Activated T-cell treated with anti-CD3 and anti-CD28 coated beads for 48 hours (primary cell): ENCODE results near the gene RASAL2.
"Not testable (repeated sequence)": the region's sequence is repeated elsewhere in the genome, so short reads cannot be mapped to it uniquely, and the experiment has no call there.

Experiments
- DNase-seq: peaks from one replicate; pipeline ENCODE4 v3.0.0-alpha.2; 2020; ENCODE audit warnings: low read depth

RASAL2 gene

GRCh38 chr1:178071811-178072210, 22.1 kb upstream of the RASAL2 start:
- no peak for DNase-seq

DNA sequence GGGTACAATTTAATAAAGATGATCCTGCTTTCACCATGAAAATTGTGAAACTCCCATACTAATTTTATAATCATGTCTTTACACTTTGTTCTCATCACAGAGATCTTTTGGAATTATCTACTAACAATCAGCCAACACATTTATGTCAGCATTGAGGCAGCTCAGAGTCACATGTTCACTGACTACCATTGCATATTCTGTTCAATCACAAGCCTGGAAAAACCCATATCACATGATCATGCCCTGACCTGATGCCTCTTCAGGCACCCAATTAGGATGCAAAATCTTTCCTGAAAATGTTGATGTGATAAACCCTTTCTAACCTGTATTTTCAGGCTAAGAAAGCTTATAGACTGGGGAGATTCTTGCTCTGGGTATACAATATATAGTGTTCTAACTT, 21.6 kb upstream of the RASAL2 start:
- DNase-seq, result no peak

- DNase-seq, result no peak
Measured at GRCh38 chr1:178075333-178075732, 18.6 kb upstream of the RASAL2 start.

- no peak for DNase-seq
Measured at GRCh38 chr1:178076607-178077006, 17.3 kb upstream of the RASAL2 start.

GRCh38 chr1:178077917-178078316, 16.0 kb upstream of the RASAL2 start:
- no peak for DNase-seq

DNA sequence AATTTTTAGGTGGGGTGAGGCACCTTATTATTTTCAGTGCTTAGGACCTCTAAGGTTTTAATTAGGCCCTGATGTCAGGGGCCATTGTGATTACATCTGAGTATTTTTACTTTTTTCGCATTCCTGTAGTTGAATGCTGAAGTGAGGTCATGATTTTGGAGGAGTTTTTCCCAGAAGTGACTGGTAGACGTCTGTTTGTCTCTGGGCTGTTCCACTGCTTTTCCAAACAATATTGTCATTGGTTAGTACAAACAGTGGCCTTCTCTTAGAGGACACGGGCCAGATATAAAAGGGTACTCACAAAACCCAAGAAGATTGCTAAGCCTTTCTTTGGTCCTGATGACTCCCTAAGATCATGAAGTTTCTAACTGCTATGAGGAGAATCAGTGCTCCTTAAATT, 7.6 kb upstream of the RASAL2 start:
- DNase-seq, result no peak

- DNase-seq, result no peak
Measured at GRCh38 chr1:178086766-178087165, 7.1 kb upstream of the RASAL2 start.

- DNase-seq, result no peak
Measured at GRCh38 chr1:178088651-178089050, 5.3 kb upstream of the RASAL2 start.

DNA sequence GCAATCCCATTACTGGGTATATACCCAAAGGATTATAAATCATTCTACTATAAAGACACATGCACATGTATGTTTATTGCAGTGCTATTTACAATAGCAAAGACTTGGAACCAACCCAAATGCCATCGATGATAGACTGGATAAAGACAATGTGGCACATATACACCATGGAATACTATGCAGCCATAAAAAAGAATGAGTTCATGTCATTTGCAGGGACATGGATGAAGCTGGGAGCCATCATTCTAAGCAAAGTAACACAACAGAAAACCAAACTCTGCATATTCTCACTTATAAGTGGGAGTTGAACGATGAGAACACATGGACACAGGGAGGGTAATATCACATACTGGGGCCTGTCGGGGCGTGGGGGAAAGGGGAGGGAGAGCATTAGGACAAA, 2.5 kb upstream of the RASAL2 start:
- not testable (repeated sequence) for DNase-seq

- DNase-seq, result no peak
Measured at GRCh38 chr1:178091986-178092745, 1.7 kb upstream of the RASAL2 start.

GRCh38 chr1:178092878-178093493, 918 bp upstream of the RASAL2 start:
- no peak for DNase-seq

DNA sequence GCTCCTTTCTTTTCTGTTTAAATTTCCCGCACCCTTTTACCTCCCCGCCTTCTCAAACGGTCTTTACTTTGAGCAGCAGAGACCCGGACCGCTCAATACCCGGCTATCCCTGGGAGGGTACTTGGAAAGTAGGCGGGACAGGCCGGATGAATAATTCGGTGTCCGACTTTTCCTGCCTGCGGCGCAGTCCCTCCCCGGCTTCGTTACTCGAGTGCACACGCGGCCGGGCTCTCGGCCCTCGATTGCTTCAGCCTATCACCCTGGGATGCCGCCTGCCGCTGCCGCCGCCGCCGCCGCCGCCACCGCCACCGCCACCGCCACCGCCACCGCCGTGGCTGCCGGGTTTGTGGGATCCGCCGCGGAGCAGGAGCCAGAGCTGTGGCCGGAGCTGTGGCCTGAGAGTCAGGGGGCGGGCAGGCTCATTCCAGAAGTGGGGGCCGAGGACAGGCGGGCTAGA, 382 bp upstream of the RASAL2 start:
- DNase-seq, result peak; percentile 49

DNA sequence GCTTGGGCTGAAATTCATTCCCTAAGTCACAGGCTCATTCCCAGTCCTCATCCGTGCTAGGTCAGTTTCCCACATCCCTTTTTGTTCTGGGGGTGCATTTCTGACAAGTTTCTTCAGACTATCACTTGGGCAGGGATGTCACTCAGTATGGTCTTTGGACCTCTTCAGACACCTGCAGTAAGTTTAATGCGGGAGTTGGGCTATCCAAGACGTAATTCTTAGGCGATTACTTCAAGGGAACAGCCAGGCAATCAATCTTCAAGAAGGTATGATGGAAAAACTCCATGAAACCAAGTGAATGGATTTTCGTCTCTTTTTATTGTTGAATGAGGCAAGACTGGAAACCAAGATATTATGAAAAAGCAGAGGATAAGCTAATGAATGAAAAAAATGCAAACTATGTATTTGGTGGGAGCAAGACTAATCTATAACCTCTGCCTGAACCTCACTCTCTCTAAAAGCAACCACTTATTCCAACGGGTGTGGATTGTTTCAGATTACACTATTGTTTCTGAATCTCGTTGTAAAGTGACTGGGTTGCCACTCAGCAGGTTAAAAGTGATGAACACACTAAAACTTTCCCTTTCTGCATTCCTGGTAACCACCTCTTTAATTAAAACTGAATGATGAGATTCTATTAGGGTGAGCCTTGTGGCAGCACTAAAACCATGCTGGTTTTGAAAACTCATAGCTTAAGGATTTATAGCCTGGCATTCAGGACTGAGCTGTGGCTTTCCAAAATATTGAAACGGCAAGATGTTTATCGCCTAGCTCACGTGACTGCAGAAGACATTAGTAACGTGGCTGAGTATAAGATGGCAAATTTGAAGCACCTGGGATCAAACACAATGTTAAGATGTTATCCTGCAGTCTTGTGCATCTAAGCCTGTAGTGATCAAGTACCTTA, 1.1 kb downstream of the RASAL2 start:
- no peak for DNase-seq

DNA sequence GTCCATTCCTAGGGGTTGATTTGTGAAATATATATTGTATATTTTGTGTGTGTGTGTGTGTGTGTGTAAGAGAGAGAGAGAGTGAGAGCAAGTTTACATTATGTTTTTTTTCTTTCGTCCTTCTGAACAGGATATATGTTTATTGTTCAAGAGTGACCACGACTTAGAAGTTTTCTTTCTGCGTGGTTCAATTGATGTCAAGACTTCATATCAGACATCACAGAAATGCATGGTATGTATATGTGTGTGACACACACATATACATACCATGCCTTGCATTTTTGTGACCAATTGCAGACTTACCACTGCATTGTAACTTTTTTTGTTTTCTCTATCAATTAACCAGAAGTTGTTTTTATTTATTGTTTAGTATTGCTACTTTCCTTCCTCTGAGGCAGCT, 2.5 kb downstream of the RASAL2 start:
- DNase-seq, result no peak

DNA sequence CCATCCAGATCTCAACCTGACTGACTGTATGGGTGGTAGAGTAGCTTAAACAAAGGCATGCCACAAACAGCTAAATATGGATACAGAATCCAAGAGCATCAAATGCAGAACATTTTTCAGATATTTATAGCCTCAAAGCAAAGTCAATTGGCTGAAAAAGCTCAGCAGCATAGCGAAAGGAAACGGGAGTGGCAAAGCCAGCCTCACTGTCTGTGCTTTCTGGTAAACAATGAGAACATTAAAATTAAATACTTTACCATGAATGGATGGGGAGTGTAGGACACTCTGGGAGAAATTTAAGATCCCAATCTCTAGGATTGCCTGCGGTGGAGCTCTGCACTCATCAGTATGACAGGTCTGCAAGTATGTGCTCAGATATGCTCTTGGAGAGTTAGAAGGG, 4.4 kb downstream of the RASAL2 start:
- DNase-seq, result no peak

GRCh38 chr1:178101266-178101630, 7.3 kb downstream of the RASAL2 start:
- no peak for DNase-seq

GRCh38 chr1:178101654-178102053, 7.8 kb downstream of the RASAL2 start:
- no peak for DNase-seq

GRCh38 chr1:178102218-178102617, 8.3 kb downstream of the RASAL2 start:
- DNase-seq, result no peak

- DNase-seq, result no peak
Measured at GRCh38 chr1:178107823-178108222, 13.9 kb downstream of the RASAL2 start.

DNA sequence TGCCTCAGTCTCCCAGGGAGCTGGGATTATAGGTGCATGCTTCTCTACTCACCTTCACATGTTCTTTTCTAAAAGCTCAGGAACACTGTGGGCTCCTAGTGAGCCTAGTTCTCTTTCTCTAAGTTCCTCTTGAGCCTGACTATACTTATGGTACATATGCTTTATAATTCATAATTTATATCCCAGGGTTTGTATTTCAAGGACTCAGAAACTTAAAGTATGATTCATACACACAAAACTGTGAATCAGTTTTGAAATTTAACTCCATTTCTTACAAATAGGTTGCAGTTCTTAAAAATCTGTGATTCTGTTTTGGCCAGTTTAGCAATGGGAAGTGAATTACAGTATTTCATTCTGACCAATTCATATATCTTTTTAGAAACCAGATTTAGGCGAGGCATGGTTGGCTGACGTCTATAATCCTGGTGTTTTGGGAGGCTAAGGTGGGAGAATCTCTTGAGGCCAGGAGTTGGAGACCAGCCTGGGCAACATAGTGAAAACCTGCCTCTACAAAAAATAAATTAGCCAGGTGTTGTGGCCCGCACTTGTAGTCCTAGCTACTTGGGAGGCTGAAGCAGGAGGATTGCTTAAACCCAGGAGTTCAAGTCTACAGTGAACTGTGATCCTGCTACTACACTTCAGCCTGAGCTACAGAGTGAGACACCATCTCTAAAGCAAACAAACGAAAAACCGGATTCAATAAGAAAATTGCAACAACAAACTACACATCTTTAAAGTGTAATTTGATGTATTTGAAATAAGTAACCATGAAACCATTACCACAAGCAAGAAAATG, 15.6 kb downstream of the RASAL2 start:
- no peak for DNase-seq

- DNase-seq, result no peak
Measured at GRCh38 chr1:178115260-178115659, 21.4 kb downstream of the RASAL2 start.

GRCh38 chr1:178118524-178118923, 24.6 kb downstream of the RASAL2 start:
- no peak for DNase-seq
